DOHH2 (cell line): ENCODE measurements around the gene SNCAIP.

Experiments
- EZH2phosphoT487 ChIP-seq: fragments of 200-600 bp; sonication (generic); IDR thresholded peaks from 2 replicates; pipeline ENCODE4 v1.6.1; 2017; ENCODE audit warnings: borderline replicate concordance, mild to moderate bottlenecking, antibody characterized with exemption, low read length, moderate library complexity, mixed read lengths
- TF ChIP-seq, protein P1 (sequence below): fragments of 200-600 bp; sonication (generic); IDR thresholded peaks from one replicate; pipeline ENCODE4 v1.5.1; 2014; ENCODE audit warnings: antibody characterized with exemption, mild to moderate bottlenecking, low read depth, low read length; ENCODE audit not compliant: poor library complexity, severe bottlenecking

DNA sequence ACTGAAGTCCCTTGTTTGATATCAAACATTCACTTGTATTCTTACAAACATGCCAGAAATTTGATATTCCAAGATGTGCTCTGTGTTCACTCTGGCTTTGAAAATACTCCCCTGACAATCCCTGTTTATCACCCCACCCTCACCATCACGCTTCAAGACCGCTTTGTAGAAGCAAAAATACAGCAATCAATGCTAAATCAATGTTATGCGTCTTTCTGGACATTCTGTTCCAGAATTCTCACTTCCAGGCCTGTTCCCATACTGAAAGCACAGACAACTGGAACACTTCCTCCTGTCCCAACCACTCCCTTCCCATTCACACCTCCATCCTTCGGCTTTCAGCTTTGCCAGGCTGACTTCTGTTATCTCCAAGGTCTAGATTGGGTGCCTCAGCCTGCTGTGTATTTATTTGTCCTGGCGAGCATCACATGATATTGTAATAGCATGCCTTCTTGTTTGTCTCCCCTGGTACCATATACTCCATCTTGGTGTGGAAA is 72.8 kb downstream of the SNCAIP start:
- TF ChIP-seq, protein P1, sequence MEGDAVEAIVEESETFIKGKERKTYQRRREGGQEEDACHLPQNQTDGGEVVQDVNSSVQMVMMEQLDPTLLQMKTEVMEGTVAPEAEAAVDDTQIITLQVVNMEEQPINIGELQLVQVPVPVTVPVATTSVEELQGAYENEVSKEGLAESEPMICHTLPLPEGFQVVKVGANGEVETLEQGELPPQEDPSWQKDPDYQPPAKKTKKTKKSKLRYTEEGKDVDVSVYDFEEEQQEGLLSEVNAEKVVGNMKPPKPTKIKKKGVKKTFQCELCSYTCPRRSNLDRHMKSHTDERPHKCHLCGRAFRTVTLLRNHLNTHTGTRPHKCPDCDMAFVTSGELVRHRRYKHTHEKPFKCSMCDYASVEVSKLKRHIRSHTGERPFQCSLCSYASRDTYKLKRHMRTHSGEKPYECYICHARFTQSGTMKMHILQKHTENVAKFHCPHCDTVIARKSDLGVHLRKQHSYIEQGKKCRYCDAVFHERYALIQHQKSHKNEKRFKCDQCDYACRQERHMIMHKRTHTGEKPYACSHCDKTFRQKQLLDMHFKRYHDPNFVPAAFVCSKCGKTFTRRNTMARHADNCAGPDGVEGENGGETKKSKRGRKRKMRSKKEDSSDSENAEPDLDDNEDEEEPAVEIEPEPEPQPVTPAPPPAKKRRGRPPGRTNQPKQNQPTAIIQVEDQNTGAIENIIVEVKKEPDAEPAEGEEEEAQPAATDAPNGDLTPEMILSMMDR: no peak
- no peak for TF ChIP-seq EZH2phosphoT487
